ENCODE measurements around the gene GPC5.

DNA sequence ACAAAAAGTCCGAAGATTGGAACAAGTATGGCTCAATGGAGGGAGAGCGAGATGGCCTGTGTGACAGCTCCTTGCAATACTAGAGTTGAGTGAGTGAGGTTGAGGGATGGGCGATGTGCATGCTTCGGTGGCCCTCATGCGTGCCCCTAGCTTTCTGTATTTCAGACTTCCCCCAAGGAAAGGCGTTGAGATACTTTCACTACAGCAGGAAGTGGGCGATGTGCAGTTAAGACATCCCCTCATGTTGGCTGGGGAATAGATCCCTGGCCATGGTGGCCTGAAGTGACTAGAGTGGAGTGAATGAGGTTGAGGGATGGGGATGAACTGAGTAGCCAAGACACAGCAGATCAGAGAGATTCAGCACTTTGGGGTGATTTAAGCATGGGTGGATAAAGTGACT, 1194.3 kb downstream of the GPC5 start:
- no peak for TF ChIP-seq POLR2AphosphoS5 (IDR thresholded peaks at IDR 0.05)
- TF ChIP-seq, protein P1, sequence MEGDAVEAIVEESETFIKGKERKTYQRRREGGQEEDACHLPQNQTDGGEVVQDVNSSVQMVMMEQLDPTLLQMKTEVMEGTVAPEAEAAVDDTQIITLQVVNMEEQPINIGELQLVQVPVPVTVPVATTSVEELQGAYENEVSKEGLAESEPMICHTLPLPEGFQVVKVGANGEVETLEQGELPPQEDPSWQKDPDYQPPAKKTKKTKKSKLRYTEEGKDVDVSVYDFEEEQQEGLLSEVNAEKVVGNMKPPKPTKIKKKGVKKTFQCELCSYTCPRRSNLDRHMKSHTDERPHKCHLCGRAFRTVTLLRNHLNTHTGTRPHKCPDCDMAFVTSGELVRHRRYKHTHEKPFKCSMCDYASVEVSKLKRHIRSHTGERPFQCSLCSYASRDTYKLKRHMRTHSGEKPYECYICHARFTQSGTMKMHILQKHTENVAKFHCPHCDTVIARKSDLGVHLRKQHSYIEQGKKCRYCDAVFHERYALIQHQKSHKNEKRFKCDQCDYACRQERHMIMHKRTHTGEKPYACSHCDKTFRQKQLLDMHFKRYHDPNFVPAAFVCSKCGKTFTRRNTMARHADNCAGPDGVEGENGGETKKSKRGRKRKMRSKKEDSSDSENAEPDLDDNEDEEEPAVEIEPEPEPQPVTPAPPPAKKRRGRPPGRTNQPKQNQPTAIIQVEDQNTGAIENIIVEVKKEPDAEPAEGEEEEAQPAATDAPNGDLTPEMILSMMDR (IDR thresholded peaks at IDR 0.05): no peak
